Measurements from ENCODE around the gene NELL1. TPM values are rescaled to one million over a fixed set of nuclear protein-coding genes. Genes with fewer than 3 reads are reported as not detected.
"Not testable (repeated sequence)": the region's sequence is repeated elsewhere in the genome, so short reads cannot be mapped to it uniquely, and the experiment has no call there.

NELL1 gene
- total RNA-seq, 1 donor from 2014 or later: not detected

GRCh38 chr11:20844216-20844615 lies 174.8 kb downstream of the NELL1 start:
- no peak for TF ChIP-seq CTCF (IDR thresholded peaks at IDR 0.05)
- H3K27ac Mint-ChIP-seq (ENCODE audit: unreplicated experiment): no peak overlapping the region
- H3K4me3 Mint-ChIP-seq (ENCODE audit: unreplicated experiment): no peak overlapping the region
- DNase-seq (ENCODE audit: extremely low spot score, unreplicated experiment): no peak
- H3K27me3 Mint-ChIP-seq (ENCODE audit: unreplicated experiment): no peaks in the 10 kb centered on the region
- no peaks in the 10 kb centered on the region for H3K4me1 Mint-ChIP-seq (ENCODE audit: unreplicated experiment)
- no peaks in the 10 kb centered on the region for H3K9me3 Mint-ChIP-seq (ENCODE audit: unreplicated experiment)
- no peaks in the 10 kb centered on the region for H3K36me3 Mint-ChIP-seq (ENCODE audit: unreplicated experiment)

- Mint-ChIP-seq H3K4me1 (ENCODE audit: unreplicated experiment) (no peaks in the 10 kb centered on the region), H3K4me3 (ENCODE audit: unreplicated experiment) (no peak overlapping the region), H3K27ac (ENCODE audit: unreplicated experiment) (no peak overlapping the region), H3K36me3 (ENCODE audit: unreplicated experiment) (no peaks in the 10 kb centered on the region), H3K27me3 (ENCODE audit: unreplicated experiment) (no peaks in the 10 kb centered on the region), H3K9me3 (ENCODE audit: unreplicated experiment) (no peaks in the 10 kb centered on the region)
- TF ChIP-seq CTCF (IDR thresholded peaks at IDR 0.05): no peak
- no peak for DNase-seq (ENCODE audit: extremely low spot score, unreplicated experiment)
Observed at GRCh38 chr11:20844630-20845029, 175.2 kb downstream of the NELL1 start.

- Mint-ChIP-seq H3K36me3 (ENCODE audit: unreplicated experiment) (no peaks in the 10 kb centered on the region), H3K27me3 (ENCODE audit: unreplicated experiment) (no peaks in the 10 kb centered on the region), H3K9me3 (ENCODE audit: unreplicated experiment) (no peaks in the 10 kb centered on the region), H3K4me1 (ENCODE audit: unreplicated experiment) (no peaks in the 10 kb centered on the region), H3K4me3 (ENCODE audit: unreplicated experiment) (no peak overlapping the region), H3K27ac (ENCODE audit: unreplicated experiment) (no peak overlapping the region)
- no peak for DNase-seq (ENCODE audit: extremely low spot score, unreplicated experiment)
- TF ChIP-seq CTCF (IDR thresholded peaks at IDR 0.05): no peak
Observed at GRCh38 chr11:20854215-20854955, 185.0 kb downstream of the NELL1 start.

- no peaks in the 10 kb centered on the region for H3K36me3 Mint-ChIP-seq (ENCODE audit: unreplicated experiment)
- no peak overlapping the region for H3K4me3 Mint-ChIP-seq (ENCODE audit: unreplicated experiment)
- H3K27me3 Mint-ChIP-seq (ENCODE audit: unreplicated experiment): no peaks in the 10 kb centered on the region
- no peak for DNase-seq (ENCODE audit: extremely low spot score, unreplicated experiment)
- H3K27ac Mint-ChIP-seq (ENCODE audit: unreplicated experiment): no peak overlapping the region
- no peaks in the 10 kb centered on the region for H3K4me1 Mint-ChIP-seq (ENCODE audit: unreplicated experiment)
- no peaks in the 10 kb centered on the region for H3K9me3 Mint-ChIP-seq (ENCODE audit: unreplicated experiment)
- no peak for TF ChIP-seq CTCF (IDR thresholded peaks at IDR 0.05)
Observed at GRCh38 chr11:20861322-20861721, 191.9 kb downstream of the NELL1 start.

- H3K27ac Mint-ChIP-seq (ENCODE audit: unreplicated experiment); H3K27me3 Mint-ChIP-seq (ENCODE audit: unreplicated experiment); H3K9me3 Mint-ChIP-seq (ENCODE audit: unreplicated experiment); H3K36me3 Mint-ChIP-seq (ENCODE audit: unreplicated experiment); DNase-seq (ENCODE audit: extremely low spot score, unreplicated experiment); H3K4me3 Mint-ChIP-seq (ENCODE audit: unreplicated experiment); H3K4me1 Mint-ChIP-seq (ENCODE audit: unreplicated experiment): not testable (repeated sequence)
Observed at GRCh38 chr11:20862263-20862662, 192.9 kb downstream of the NELL1 start.

All from osteocyte (in vitro differentiated cells).